Activated CD8-positive, alpha-beta memory T cell treated with anti-CD3 and anti-CD28 coated beads, Interleukin-2, amount 50 U/mL, for 24 hours (primary cell): Measurements from ENCODE around the gene FIS1.
"Not testable (repeated sequence)": the region's sequence is repeated elsewhere in the genome, so short reads cannot be mapped to it uniquely, and the experiment has no call there.

Source experiments
- DNase-seq: peaks from one replicate; pipeline ENCODE4 v3.0.0-alpha.2; 2020; ENCODE audit errors: extremely low read depth

Gene FIS1

GRCh38 chr7:101244375-101245146 is at the start of gene FIS1:
Gene FIS1, minus strand, starts transcription at chr7:101245081. Its CDS starts 77 bp downstream, at chr7:101245004.
- DNase-seq: peak; percentile 79

- DNase-seq: no peak
Observed at GRCh38 chr7:101294039-101294831, 49.4 kb upstream of the FIS1 start.

- DNase-seq: not testable (repeated sequence)
Observed at GRCh38 chr7:101293069-101294021, 48.5 kb upstream of the FIS1 start.

GRCh38 chr7:101292566-101292965 is 47.7 kb upstream of the FIS1 start:
- DNase-seq: not testable (repeated sequence)

- peak; percentile 32 for DNase-seq
Observed at GRCh38 chr7:101290186-101291037, 45.5 kb upstream of the FIS1 start.

GRCh38 chr7:101289687-101290086 is 44.8 kb upstream of the FIS1 start:
- DNase-seq: not testable (repeated sequence)

- DNase-seq: no peak
Observed at GRCh38 chr7:101288439-101288838, 43.6 kb upstream of the FIS1 start.

GRCh38 chr7:101287032-101287431 is 42.2 kb upstream of the FIS1 start:
- no peak for DNase-seq

- not testable (repeated sequence) for DNase-seq
Observed at GRCh38 chr7:101285880-101286279, 41.0 kb upstream of the FIS1 start.

- no peak for DNase-seq
Observed at GRCh38 chr7:101285171-101285570, 40.3 kb upstream of the FIS1 start.

GRCh38 chr7:101280912-101281311 is 36.0 kb upstream of the FIS1 start:
- DNase-seq: not testable (repeated sequence)

- DNase-seq: no peak
Observed at GRCh38 chr7:101278461-101279292, 33.8 kb upstream of the FIS1 start.

GRCh38 chr7:101277155-101277554 is 32.3 kb upstream of the FIS1 start:
- no peak for DNase-seq

- DNase-seq: no peak
Observed at GRCh38 chr7:101273206-101273605, 28.3 kb upstream of the FIS1 start.

GRCh38 chr7:101271021-101271420 is 26.1 kb upstream of the FIS1 start:
- DNase-seq: no peak

- no peak for DNase-seq
Observed at GRCh38 chr7:101269664-101270063, 24.8 kb upstream of the FIS1 start.

GRCh38 chr7:101265622-101266516 is 21.0 kb upstream of the FIS1 start:
- no peak for DNase-seq

GRCh38 chr7:101264102-101264706 is 19.3 kb upstream of the FIS1 start:
- not testable (repeated sequence) for DNase-seq
